Measurements from ENCODE around the gene HHAT. TPM values are rescaled to one million over a fixed set of nuclear protein-coding genes. Genes with fewer than 3 reads are reported as not detected.

Gene HHAT
- polyA plus RNA-seq, 1 experiment: 4.8 TPM

DNA sequence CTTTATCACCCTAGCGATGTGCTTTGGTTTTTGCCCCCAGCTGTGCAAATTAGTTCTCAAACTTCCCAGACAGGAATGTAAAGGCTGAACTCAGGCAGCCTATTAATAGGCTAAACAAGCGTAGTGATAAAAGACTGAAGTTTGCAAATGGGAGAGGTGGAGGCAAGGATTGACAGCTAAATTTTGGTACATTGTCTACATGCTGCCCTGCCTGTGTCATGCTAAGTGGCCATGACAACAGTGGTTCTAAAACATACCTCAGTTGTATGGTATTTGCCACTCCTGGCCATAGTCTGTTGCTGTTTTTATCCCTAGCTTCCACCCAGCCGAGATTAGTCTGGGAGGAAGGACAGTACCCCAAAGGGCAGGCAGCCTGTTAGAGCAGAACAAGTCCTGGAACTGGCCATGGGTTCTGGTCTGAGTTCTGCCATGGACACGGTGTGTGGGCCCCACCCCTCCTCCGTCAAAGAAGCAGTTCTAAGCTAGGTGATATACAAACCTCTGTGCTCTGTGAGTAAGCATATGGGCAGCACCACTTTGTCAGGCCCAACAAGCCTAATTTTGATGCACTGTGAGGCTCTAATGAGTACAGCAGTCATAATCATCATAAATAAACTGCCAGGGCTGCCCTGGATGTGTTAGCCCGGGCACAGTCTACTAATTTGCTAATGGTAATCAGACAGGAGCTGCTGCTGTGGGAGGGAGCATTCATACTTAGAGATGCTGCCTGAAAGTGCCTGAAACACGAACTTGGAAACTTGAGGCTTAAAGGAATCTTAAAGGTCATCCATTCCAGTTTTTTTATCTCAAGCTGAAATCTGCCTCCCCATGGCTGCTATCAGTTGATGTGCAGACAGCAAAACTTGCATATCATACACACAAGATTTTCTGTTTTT lies 177.1 kb downstream of the HHAT start:
- no peak overlapping the region for H3K27ac ChIP-seq (ENCODE audit: low read depth, low read length)
- H3K27me3 ChIP-seq (ENCODE audit: control insufficient read depth, insufficient read depth, low read length): no peaks in the 10 kb centered on the region
- no peak for DNase-seq (ENCODE audit: low read depth, low spot score)
- ChIA-PET CTCF (interaction anchor here (2.9 kb wide), 1 partner anchor 59 kb away, joined by 12 read pairs; no protein-coding TSS in a partner anchor), POLR2A (no interaction called here)
- no peak overlapping the region for H3K4me3 ChIP-seq (ENCODE audit: low read depth, low read length)
- H3K9me3 ChIP-seq (ENCODE audit: control insufficient read depth, insufficient read depth, low read length): no peaks in the 10 kb centered on the region
- TF ChIP-seq, protein P1, sequence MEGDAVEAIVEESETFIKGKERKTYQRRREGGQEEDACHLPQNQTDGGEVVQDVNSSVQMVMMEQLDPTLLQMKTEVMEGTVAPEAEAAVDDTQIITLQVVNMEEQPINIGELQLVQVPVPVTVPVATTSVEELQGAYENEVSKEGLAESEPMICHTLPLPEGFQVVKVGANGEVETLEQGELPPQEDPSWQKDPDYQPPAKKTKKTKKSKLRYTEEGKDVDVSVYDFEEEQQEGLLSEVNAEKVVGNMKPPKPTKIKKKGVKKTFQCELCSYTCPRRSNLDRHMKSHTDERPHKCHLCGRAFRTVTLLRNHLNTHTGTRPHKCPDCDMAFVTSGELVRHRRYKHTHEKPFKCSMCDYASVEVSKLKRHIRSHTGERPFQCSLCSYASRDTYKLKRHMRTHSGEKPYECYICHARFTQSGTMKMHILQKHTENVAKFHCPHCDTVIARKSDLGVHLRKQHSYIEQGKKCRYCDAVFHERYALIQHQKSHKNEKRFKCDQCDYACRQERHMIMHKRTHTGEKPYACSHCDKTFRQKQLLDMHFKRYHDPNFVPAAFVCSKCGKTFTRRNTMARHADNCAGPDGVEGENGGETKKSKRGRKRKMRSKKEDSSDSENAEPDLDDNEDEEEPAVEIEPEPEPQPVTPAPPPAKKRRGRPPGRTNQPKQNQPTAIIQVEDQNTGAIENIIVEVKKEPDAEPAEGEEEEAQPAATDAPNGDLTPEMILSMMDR (IDR thresholded peaks at IDR 0.05; ENCODE audit: low read depth, low read length): no peak

DNA sequence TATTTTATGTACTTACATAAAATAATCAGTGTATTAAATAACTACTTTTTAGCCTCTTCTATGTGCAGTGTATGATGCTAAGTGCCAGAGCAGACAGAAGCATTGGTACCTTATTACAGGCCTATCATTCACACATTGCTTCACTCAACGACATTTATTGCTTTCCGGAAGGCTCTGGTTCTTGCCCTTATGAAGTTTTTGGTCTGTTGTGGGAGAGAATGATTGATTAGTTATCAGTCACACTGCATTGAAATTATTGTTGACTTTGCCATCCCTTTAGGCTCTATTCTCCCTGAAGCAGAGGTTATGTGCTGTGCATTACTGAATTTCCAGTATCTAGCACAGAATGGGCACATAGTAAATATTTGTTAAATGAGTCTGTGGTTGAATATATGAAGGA lies 178.0 kb downstream of the HHAT start:
- H3K4me3 ChIP-seq (ENCODE audit: low read depth, low read length): no peak overlapping the region
- no peaks in the 10 kb centered on the region for H3K9me3 ChIP-seq (ENCODE audit: control insufficient read depth, insufficient read depth, low read length)
- TF ChIP-seq, protein P1 (IDR thresholded peaks at IDR 0.05; ENCODE audit: low read depth, low read length): no peak
- no peaks in the 10 kb centered on the region for H3K27me3 ChIP-seq (ENCODE audit: control insufficient read depth, insufficient read depth, low read length)
- POLR2A ChIA-PET: no interaction called here
- H3K27ac ChIP-seq (ENCODE audit: low read depth, low read length): no peak overlapping the region
- CTCF ChIA-PET: interaction anchor here (0.5 to 2.9 kb wide), 5 partner anchors 13 to 146 kb away, joined by 3 to 12 read pairs (median 5); no protein-coding TSS in a partner anchor
- no peak for DNase-seq (ENCODE audit: low read depth, low spot score)

DNA sequence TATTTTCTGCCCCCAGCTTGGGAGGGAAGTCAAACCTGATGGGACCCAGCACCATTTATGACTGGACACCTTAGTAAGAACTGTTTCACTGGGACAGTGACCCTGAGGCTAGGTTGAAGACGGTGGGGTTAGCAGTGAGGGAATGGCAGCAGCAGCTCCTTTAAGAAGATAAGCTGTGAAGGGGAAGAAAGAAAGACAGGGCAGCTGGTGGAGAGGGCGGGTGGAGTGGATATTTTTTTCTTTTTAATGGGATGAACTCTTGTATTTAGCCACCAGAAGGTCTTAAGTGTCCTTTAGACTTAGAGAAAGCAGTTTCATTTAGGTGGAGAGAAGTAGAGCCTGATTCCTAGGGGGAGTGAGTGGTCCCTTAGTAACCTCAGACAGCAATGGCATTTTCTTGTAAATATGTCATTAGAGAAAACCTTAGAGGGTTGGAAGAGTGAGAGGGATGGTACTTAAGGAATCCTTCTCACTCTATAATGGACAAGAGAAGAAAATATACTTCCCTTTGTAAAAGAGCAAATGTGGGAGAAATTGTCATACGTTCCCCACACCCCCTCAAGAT lies 187.5 kb downstream of the HHAT start:
- DNase-seq (ENCODE audit: low read depth, low spot score): no peak
- Histone ChIP-seq H3K4me3 (ENCODE audit: low read depth, low read length) (no peak overlapping the region), H3K27me3 (ENCODE audit: control insufficient read depth, insufficient read depth, low read length) (no peaks in the 10 kb centered on the region), H3K27ac (ENCODE audit: low read depth, low read length) (no peak overlapping the region), H3K9me3 (ENCODE audit: control insufficient read depth, insufficient read depth, low read length) (no peaks in the 10 kb centered on the region)
- TF ChIP-seq, protein P1 (IDR thresholded peaks at IDR 0.05; ENCODE audit: low read depth, low read length): no peak
- ChIA-PET CTCF (interaction anchor here (1.1 kb wide), 1 partner anchor 619 kb away, joined by 3 read pairs; no protein-coding TSS in a partner anchor), POLR2A (interaction anchor here (0.6 kb wide), 1 partner anchor 82 kb away, joined by 7 read pairs; no protein-coding TSS in a partner anchor)

DNA sequence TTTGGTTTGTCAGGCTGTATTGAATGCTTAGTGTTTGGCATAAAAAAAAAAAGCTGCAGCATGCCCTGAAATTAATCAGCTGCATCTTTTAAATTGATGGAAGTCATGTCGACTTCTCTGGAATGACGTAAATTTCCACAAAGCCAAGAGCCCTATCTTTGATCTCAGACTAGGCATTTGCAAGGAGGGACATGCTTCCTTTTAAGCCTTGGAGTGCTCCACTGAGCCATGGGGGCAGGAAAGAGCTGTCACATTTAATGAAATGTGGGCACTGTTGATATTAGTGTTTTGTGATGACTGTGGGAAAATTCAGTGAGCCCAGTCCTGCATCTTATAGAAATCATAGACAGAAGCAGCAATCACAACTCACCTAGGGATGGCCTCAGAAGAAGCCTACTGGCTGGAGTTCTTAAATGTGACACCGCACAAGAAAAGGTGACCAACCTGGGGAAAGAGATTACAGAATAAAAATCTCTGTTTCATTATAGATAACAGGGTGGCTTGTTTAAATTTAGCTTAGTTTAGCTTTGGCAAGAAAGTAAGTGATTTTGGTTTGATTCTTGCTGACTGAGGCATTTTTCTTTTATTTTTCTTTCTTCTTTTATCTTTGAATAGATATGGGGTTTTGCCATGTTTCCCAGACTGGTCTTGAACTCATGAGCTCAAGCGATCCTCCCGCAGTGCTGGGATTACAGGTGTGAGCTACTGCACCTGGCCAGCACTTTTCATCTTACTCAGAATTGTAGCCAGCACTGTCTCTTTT lies 188.2 kb downstream of the HHAT start:
- ChIA-PET CTCF (interaction anchor here (0.6 to 1.1 kb wide), 2 partner anchors 618 to 621 kb away, joined by 3 read pairs; no protein-coding TSS in a partner anchor), POLR2A (interaction anchor here (0.6 kb wide), 1 partner anchor 81 kb away, joined by 7 read pairs; no protein-coding TSS in a partner anchor)
- Histone ChIP-seq H3K9me3 (ENCODE audit: control insufficient read depth, insufficient read depth, low read length) (no peaks in the 10 kb centered on the region), H3K27ac (ENCODE audit: low read depth, low read length) (no peak overlapping the region), H3K27me3 (ENCODE audit: control insufficient read depth, insufficient read depth, low read length) (no peaks in the 10 kb centered on the region), H3K4me3 (ENCODE audit: low read depth, low read length) (no peak overlapping the region)
- TF ChIP-seq, protein P1 (IDR thresholded peaks at IDR 0.05; ENCODE audit: low read depth, low read length): no peak
- DNase-seq (ENCODE audit: low read depth, low spot score): no peak
